OCI-LY7 (cell line): Measurements from ENCODE around the gene LEPR. TPM values are rescaled to one million over a fixed set of nuclear protein-coding genes. Genes with fewer than 3 reads are reported as not detected.

Source experiments
- BruUV-seq: library from RNA; stranded (reverse); fragments of 400-500 nt; replicated peaks from 2 replicates; lab custom pipeline; 2021; lab: Mats Ljungman, UMichigan
- CTCF ChIA-PET: fragments of 300-600 bp; sonication (Branson Sonifier 250); formaldehyde crosslinking; loops from one replicate; lab custom pipeline; 2022; ENCODE audit warnings: antibody characterized with exemption; ENCODE audit not compliant: unreplicated experiment; lab: Charles Lee
- POLR2A ChIA-PET: fragments of 300-600 bp; sonication (Branson Sonifier 250); formaldehyde crosslinking; loops from one replicate; lab custom pipeline; 2022; ENCODE audit warnings: antibody characterized with exemption; lab: Charles Lee
- DNase-seq: peaks from one replicate; pipeline ENCODE4 v3.0.0-alpha.2; 2015; ENCODE audit warnings: low spot score
- H2AFZ ChIP-seq: fragments of 200-600 bp; sonication (generic), shearing (Covaris generic); 2 replicates; pipeline ENCODE4 v1.6.1; 2014; ENCODE audit warnings: mild to moderate bottlenecking, antibody characterized with exemption, low read length, moderate library complexity
- H3K27ac ChIP-seq: fragments of 200-600 bp; sonication (generic); 2 replicates; pipeline ENCODE4 v1.5.1; 2014; ENCODE audit warnings: mixed run types, low read depth, mild to moderate bottlenecking, moderate library complexity, low read length, inconsistent platforms; ENCODE audit not compliant: poor library complexity, severe bottlenecking
- H3K36me3 ChIP-seq: fragments of 200-600 bp; sonication (generic); 2 replicates; pipeline ENCODE4 v1.6.1; 2014; ENCODE audit warnings: mild to moderate bottlenecking, antibody characterized with exemption, low read length, moderate library complexity, mixed read lengths; ENCODE audit not compliant: insufficient read depth
- H3K4me1 ChIP-seq: fragments of 200-600 bp; sonication (generic); 2 replicates; pipeline ENCODE4 v1.5.1; 2014; ENCODE audit warnings: mild to moderate bottlenecking, low read length; ENCODE audit not compliant: insufficient read depth, poor library complexity, severe bottlenecking
- H3K4me2 ChIP-seq: fragments of 200-600 bp; sonication (generic); 2 replicates; pipeline ENCODE4 v1.6.1; 2014; ENCODE audit warnings: mild to moderate bottlenecking, low read length
- H3K4me3 ChIP-seq: fragments of 200-600 bp; sonication (generic); 2 replicates; pipeline ENCODE4 v1.5.1; 2014; ENCODE audit warnings: mild to moderate bottlenecking, low read depth, low read length; ENCODE audit not compliant: poor library complexity, severe bottlenecking
- H3K79me2 ChIP-seq: fragments of 200-600 bp; sonication (generic); 2 replicates; pipeline ENCODE4 v1.6.1; 2016; ENCODE audit warnings: low read depth, mild to moderate bottlenecking, low read length, moderate library complexity, mixed read lengths; ENCODE audit not compliant: insufficient read depth
- H3K9me2 ChIP-seq: fragments of 200-600 bp; sonication (generic); 2 replicates; pipeline ENCODE4 v1.6.1; 2016; ENCODE audit warnings: mild to moderate bottlenecking, low read length, mixed read lengths; ENCODE audit not compliant: insufficient read depth
- H3K9me3 ChIP-seq: fragments of 200-600 bp; sonication (generic); 2 replicates; pipeline ENCODE4 v1.6.1; 2014; ENCODE audit warnings: mild to moderate bottlenecking, mixed run types, low read length, mixed read lengths
- H4K20me1 ChIP-seq: fragments of 200-600 bp; sonication (generic); 2 replicates; pipeline ENCODE4 v1.6.1; 2014; ENCODE audit warnings: mild to moderate bottlenecking, antibody characterized with exemption, low read length, moderate library complexity, mixed read lengths; ENCODE audit not compliant: insufficient read depth
- EZH2phosphoT487 ChIP-seq: fragments of 200-600 bp; sonication (generic); IDR thresholded peaks from 2 replicates; pipeline ENCODE4 v1.6.1; 2018; ENCODE audit warnings: low read depth, borderline replicate concordance, mild to moderate bottlenecking, mixed run types, antibody characterized with exemption, low read length, moderate library complexity, mixed read lengths
- intact Hi-C: fragments of 100-400 bp; cut with micrococcal nuclease; formaldehyde crosslinking; loops from one replicate; pipeline ENCODE4 v1.10.0; 2022; ENCODE audit not compliant: unreplicated experiment
- total RNA-seq, 2 experiments: library from RNA; depleted of rRNA in 1 of 2; stranded (reverse); fragments of >200 nt in 1 of 2; shearing (Covaris generic) in 1 of 2; gene quantifications; 2 replicates each; pipeline ENCODE4 v1.2.3, GENCODE V29; 2014 to 2022
- TF ChIP-seq, protein P1 (sequence below): fragments of 200-600 bp; sonication (generic); conservative IDR thresholded peaks from 2 replicates; pipeline ENCODE4 v1.5.1; 2014; ENCODE audit warnings: mild to moderate bottlenecking, antibody characterized with exemption, low read length, moderate library complexity, mixed read lengths

The LEPR gene
- total RNA-seq, 2 experiments from 2014 or later = 0.63 to 0.68 TPM

DNA sequence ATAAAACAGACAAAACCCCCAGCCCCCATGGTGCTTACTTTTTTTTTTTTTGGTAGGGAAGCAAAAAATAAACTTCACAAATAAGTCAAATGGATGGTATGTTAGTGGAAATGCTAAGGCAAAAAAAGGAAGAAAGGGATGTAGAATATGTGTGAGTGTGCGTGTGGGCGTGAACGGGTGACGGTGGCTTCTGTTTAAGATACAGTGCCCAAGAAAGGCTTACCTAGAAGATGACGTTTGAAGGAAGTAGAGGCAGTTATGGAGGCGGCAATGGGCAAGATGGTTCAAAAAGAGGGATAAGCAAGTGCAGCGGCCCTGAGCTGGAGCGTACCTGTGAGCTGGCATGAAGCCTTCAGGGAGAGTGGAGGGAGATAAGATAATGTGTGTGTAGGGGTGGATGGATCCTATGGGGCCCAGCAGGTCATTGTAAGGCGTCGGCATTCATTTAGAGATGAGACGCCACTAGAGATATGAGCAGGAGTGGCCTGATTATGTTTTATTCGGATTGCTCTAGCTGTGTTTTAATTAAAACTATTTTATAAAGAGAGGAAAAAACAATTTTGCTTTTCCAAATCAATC lies 19.9 kb downstream of the LEPR start:
- TF ChIP-seq, protein P1, sequence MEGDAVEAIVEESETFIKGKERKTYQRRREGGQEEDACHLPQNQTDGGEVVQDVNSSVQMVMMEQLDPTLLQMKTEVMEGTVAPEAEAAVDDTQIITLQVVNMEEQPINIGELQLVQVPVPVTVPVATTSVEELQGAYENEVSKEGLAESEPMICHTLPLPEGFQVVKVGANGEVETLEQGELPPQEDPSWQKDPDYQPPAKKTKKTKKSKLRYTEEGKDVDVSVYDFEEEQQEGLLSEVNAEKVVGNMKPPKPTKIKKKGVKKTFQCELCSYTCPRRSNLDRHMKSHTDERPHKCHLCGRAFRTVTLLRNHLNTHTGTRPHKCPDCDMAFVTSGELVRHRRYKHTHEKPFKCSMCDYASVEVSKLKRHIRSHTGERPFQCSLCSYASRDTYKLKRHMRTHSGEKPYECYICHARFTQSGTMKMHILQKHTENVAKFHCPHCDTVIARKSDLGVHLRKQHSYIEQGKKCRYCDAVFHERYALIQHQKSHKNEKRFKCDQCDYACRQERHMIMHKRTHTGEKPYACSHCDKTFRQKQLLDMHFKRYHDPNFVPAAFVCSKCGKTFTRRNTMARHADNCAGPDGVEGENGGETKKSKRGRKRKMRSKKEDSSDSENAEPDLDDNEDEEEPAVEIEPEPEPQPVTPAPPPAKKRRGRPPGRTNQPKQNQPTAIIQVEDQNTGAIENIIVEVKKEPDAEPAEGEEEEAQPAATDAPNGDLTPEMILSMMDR = no peak
- TF ChIP-seq EZH2phosphoT487 = no peak
- ChIA-PET CTCF (no interaction called here), POLR2A (interaction anchor here (0.6 to 0.8 kb wide), 3 partner anchors 20 to 531 kb away, joined by 4 to 7 read pairs (median 4); partner anchors contain the start of genes LEPR and LEPROT)
- H3K4me1 ChIP-seq = no peaks in the 10 kb centered on the region
- no peaks in the 10 kb centered on the region for H3K9me2 ChIP-seq
- H3K79me2 ChIP-seq = no peaks in the 10 kb centered on the region
- H3K9me3 ChIP-seq = no peaks in the 10 kb centered on the region
- H2AFZ ChIP-seq = no peak overlapping the region
- intact Hi-C loops = no loop called here
- H3K4me3 ChIP-seq = no peak overlapping the region
- H3K36me3 ChIP-seq = no peaks in the 10 kb centered on the region
- DNase-seq = no peak
- BruUV-seq = no TSS peak
- H4K20me1 ChIP-seq = no peaks in the 10 kb centered on the region
- no peak overlapping the region for H3K27ac ChIP-seq
- no peak overlapping the region for H3K4me2 ChIP-seq

DNA sequence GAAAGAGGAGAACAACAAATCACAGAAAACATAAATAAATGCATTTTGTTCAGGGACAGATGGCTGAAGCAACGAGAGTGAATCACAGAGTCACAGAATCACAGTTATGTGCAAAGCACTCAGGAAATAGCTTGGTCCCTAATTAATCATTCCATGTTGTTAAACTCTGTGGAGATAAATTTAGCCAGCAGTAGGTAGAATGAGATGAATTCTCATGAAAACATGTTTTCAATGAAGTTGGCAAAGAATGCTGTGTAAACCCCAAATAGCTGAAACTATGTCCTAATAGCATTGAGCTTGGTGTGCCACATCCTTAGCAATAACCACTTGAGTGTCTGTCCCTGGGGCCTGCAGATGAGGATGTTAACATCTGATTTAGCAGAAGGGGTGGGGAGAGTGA lies 20.4 kb downstream of the LEPR start:
- DNase-seq = no peak

DNA sequence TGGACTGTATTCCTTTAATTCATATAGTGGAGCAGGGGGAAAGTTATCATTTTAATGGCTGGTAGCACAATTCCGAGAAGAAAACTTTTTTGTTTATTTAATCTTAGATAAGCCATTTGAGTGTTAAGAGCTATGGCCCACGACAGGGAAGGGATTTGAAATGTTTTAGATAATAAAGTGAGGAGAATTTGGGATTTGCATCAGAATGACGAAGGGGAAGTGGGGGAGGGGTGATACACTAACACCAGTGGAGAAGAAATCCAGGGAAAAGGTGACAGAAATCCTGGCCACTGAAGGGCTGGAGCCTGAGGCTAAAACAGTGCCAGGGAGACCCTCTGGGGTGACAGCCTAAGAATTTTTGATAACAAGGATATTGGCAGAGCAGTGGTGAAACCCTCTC lies 21.0 kb downstream of the LEPR start:
- ChIA-PET POLR2A (no interaction called here), CTCF (interaction anchor here (0.6 kb wide), 1 partner anchor 282 kb away, joined by 3 read pairs; no protein-coding TSS in a partner anchor)

More for the DNA sequence above, 20.4 kb downstream of the LEPR start:
- intact Hi-C loops = no loop called here
- H3K4me3 ChIP-seq = no peak overlapping the region
- no peaks in the 10 kb centered on the region for H4K20me1 ChIP-seq
- CTCF ChIA-PET = interaction anchor here (0.6 kb wide), 1 partner anchor 282 kb away, joined by 3 read pairs; no protein-coding TSS in a partner anchor
- H3K36me3 ChIP-seq = no peaks in the 10 kb centered on the region
- H3K9me3 ChIP-seq = no peaks in the 10 kb centered on the region
- BruUV-seq = no TSS peak
- TF ChIP-seq, protein P1 = no peak
- no peak for TF ChIP-seq EZH2phosphoT487
- H3K27ac ChIP-seq = no peak overlapping the region
- H3K9me2 ChIP-seq = no peaks in the 10 kb centered on the region
- H3K79me2 ChIP-seq = no peaks in the 10 kb centered on the region
- no peak overlapping the region for H3K4me2 ChIP-seq
- no peaks in the 10 kb centered on the region for H3K4me1 ChIP-seq
- POLR2A ChIA-PET = interaction anchor here (0.6 kb wide), 1 partner anchor 531 kb away, joined by 7 read pairs; no protein-coding TSS in a partner anchor
- H2AFZ ChIP-seq = no peak overlapping the region

More for the DNA sequence above, 21.0 kb downstream of the LEPR start:
- no peak for DNase-seq
- intact Hi-C loops = no loop called here
- Histone ChIP-seq H3K9me2 (no peaks in the 10 kb centered on the region), H3K4me3 (no peak overlapping the region), H2AFZ (no peak overlapping the region), H3K27ac (no peak overlapping the region), H3K4me2 (no peak overlapping the region), H3K79me2 (no peaks in the 10 kb centered on the region), H4K20me1 (no peaks in the 10 kb centered on the region), H3K9me3 (no peaks in the 10 kb centered on the region), H3K4me1 (no peaks in the 10 kb centered on the region), H3K36me3 (no peaks in the 10 kb centered on the region)
- no peak for TF ChIP-seq EZH2phosphoT487
- TF ChIP-seq, protein P1 = no peak
- BruUV-seq = no TSS peak
